ENCODE data around the gene TPRG1. TPM values are rescaled to one million over a fixed set of nuclear protein-coding genes. Genes with fewer than 3 reads are reported as not detected.

Gene TPRG1
- total and polyA plus RNA-seq, 2 of the 8 experiments (the other 6 are each of a cell fraction or from before 2014, with no cell fraction given), result 0.37 to 0.47 TPM

GRCh38 chr3:189303584-189303983 is 131.8 kb downstream of the TPRG1 start:
- no peak for TF ChIP-seq CBX8 (IDR thresholded peaks at IDR 0.05; ENCODE audit: borderline replicate concordance, low read depth, low read length)
- no peak for TF ChIP-seq BCL11A (IDR thresholded peaks at IDR 0.05; ENCODE audit: low read depth in 2 of 2, low read length in 2 of 2)
- no peak for TF ChIP-seq CEBPB (IDR thresholded peaks at IDR 0.05; ENCODE audit: low read depth, low read length)
- no peak for TF ChIP-seq RXRA (IDR thresholded peaks at IDR 0.05; ENCODE audit: insufficient read depth, low read depth, low read length)
- TF ChIP-seq SIX5 (IDR thresholded peaks at IDR 0.05; ENCODE audit: low read depth, low read length), result no peak
- no peak for TF ChIP-seq RAD21 (IDR thresholded peaks at IDR 0.05 in 1 of 2, conservative IDR thresholded peaks at IDR 0.05 in 1 of 2; ENCODE audit: low read depth in 2 of 2, low read length in 2 of 2)
- no peak for TF ChIP-seq CREB1 (IDR thresholded peaks at IDR 0.05)
- TF ChIP-seq TCF12 (IDR thresholded peaks at IDR 0.05; ENCODE audit: low read depth, low read length), result no peak
- TF ChIP-seq ZNF274 (IDR thresholded peaks at IDR 0.05; ENCODE audit: borderline replicate concordance, extremely low read depth, low read length), result no peak
- no peak for TF ChIP-seq BACH1 (IDR thresholded peaks at IDR 0.05; ENCODE audit: low read length)
- TF ChIP-seq ATF3 (IDR thresholded peaks at IDR 0.05; ENCODE audit: insufficient read depth, low read depth, low read length), result no peak
- Histone ChIP-seq H3K4me2 (ENCODE audit: insufficient read depth in 1 of 2, low read depth in 2 of 2, low read length in 2 of 2) (no peak overlapping the region), H2BK15ac (ENCODE audit: low read length) (no peak overlapping the region), H3K4me1 (replicated peaks in 1 of 4; ENCODE audit: control insufficient read depth in 3 of 4, insufficient read depth in 4 of 4, low read length in 3 of 4) (peaks cover 2 to 11% (median 4%) of the 10 kb centered on the region in 4 experiments; a peak in 5 of 7 replicates), H3K27ac (ENCODE audit: low read depth, low read length) (no peak overlapping the region), H4K8ac (ENCODE audit: extremely low read depth, insufficient read depth, low read length) (no peak overlapping the region), H3K18ac (ENCODE audit: extremely low read depth, low read length) (no peak overlapping the region), H3K14ac (ENCODE audit: insufficient read length) (no peak overlapping the region), H2AK5ac (ENCODE audit: low read depth, low read length) (no peak overlapping the region), H3K4me3 (ENCODE audit: extremely low read depth in 1 of 4, insufficient read depth in 2 of 4, low read depth in 3 of 4, low read length in 4 of 4) (no peak overlapping the region), H3K56ac (replicated peaks; ENCODE audit: insufficient read length, low read depth, low read length) (no peak overlapping the region), H2BK12ac (ENCODE audit: low read depth, low read length) (no peak overlapping the region), H3K27me3 (replicated peaks in 1 of 4; ENCODE audit: control insufficient read depth in 3 of 4, extremely low read depth in 1 of 4, insufficient read depth in 3 of 4, low read length in 3 of 4) (no peaks in the 10 kb centered on the region), H2AFZ (ENCODE audit: low read length) (no peak overlapping the region), H3K23me2 (ENCODE audit: low read depth, low read length) (no peaks in the 10 kb centered on the region), H3K9me3 (ENCODE audit: insufficient read depth in 2 of 2, low read depth in 1 of 2, low read length in 1 of 2) (no peaks in the 10 kb centered on the region), H4K20me1 (replicated peaks in 1 of 2; ENCODE audit: control insufficient read depth in 1 of 2, insufficient read depth in 2 of 2, low read length in 2 of 2) (no peaks in the 10 kb centered on the region), H3K79me2 (ENCODE audit: control insufficient read depth in 1 of 2, insufficient read depth in 2 of 2, low read length in 2 of 2) (no peaks in the 10 kb centered on the region), H4K91ac (replicated peaks; ENCODE audit: insufficient read length, low read length) (no peak overlapping the region), H3K36me3 (ENCODE audit: control insufficient read depth in 2 of 4, insufficient read depth in 4 of 4, low read length in 3 of 4) (no peaks in the 10 kb centered on the region; a peak in 1 of 8 replicates), H3K4ac (replicated peaks; ENCODE audit: insufficient read length, low read depth, low read length) (no peak overlapping the region), H2BK120ac (replicated peaks; ENCODE audit: low read depth, low read length) (no peak overlapping the region), H3K9ac (replicated peaks in 1 of 4; ENCODE audit: extremely low read depth in 1 of 4, low read depth in 3 of 4, low read length in 3 of 4) (no peak overlapping the region), H3K79me1 (ENCODE audit: low read depth, low read length) (no peaks in the 10 kb centered on the region), H2BK20ac (ENCODE audit: low read length) (no peak overlapping the region), H4K5ac (ENCODE audit: insufficient read length, low read depth, low read length) (no peak overlapping the region), H3K23ac (ENCODE audit: insufficient read length) (no peak overlapping the region), H2BK5ac (ENCODE audit: low read depth, low read length) (no peak overlapping the region)
- FAIRE-seq (no peak), DNase-seq (ENCODE audit: low read depth in 1 of 2, low spot score in 2 of 2) (no peak)
- ChIA-PET CTCF (ENCODE audit: partially characterized antibody) (no interaction called here), POLR2A (ENCODE audit: partially characterized antibody) (no interaction called here)
- 82% methylated on average over 1 of the region's 1 CpG; no CpG with 5 or more reads in 1 of the 2 experiments for WGBS, 2 experiments (ENCODE audit: extremely low coverage in 1 of 2, insufficient coverage in 1 of 2, insufficient read length in 1 of 2, insufficient replicate concordance in 2 of 2, low coverage in 1 of 2, low lambda C conversion rate in 2 of 2, missing lambda C conversion rate in 1 of 2)

Data from H1 (cell line).